OCI-LY3 (cell line): ENCODE results near the gene CTNNA3.

ENCODE experiments used
- EZH2phosphoT487 ChIP-seq: fragments of 200-600 bp; shearing (Covaris generic); IDR thresholded peaks from 2 replicates; pipeline ENCODE4 v1.6.1; 2018; ENCODE audit warnings: antibody characterized with exemption, mixed run types, low read depth
- TF ChIP-seq, protein P1 (sequence below): fragments of 200-600, 300-600 bp; sonication (generic); IDR thresholded peaks from 2 replicates; pipeline ENCODE4 v1.5.1; 2014; ENCODE audit warnings: antibody characterized with exemption, low read length, low read depth

DNA sequence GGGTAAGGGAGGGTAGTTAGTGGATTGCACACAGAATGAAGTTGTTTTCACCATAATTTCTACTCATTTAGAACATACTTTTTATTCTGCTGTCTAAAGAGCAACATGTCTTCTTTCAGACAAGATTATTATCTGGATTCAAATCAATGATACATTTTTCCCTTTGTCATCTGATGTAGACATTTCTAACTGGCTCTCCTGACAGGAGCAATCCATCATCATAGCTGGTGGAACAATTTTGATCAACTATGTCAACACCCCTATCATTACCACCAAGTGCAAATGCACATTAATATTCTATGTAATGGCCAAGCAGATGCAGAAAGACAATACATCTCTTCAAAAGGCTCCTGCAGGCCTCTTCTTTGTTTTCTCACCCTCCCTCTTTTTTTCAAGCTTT lies 1443.0 kb downstream of the CTNNA3 start:
- TF ChIP-seq, protein P1, sequence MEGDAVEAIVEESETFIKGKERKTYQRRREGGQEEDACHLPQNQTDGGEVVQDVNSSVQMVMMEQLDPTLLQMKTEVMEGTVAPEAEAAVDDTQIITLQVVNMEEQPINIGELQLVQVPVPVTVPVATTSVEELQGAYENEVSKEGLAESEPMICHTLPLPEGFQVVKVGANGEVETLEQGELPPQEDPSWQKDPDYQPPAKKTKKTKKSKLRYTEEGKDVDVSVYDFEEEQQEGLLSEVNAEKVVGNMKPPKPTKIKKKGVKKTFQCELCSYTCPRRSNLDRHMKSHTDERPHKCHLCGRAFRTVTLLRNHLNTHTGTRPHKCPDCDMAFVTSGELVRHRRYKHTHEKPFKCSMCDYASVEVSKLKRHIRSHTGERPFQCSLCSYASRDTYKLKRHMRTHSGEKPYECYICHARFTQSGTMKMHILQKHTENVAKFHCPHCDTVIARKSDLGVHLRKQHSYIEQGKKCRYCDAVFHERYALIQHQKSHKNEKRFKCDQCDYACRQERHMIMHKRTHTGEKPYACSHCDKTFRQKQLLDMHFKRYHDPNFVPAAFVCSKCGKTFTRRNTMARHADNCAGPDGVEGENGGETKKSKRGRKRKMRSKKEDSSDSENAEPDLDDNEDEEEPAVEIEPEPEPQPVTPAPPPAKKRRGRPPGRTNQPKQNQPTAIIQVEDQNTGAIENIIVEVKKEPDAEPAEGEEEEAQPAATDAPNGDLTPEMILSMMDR, result no peak
- no peak for TF ChIP-seq EZH2phosphoT487
